KMS-11 (cell line): ENCODE results near the gene TREX2.

Experiments
- H2AFZ ChIP-seq: fragments of 200-600 bp; sonication (generic); 2 replicates; pipeline ENCODE4 v1.6.1; 2016; ENCODE audit warnings: antibody characterized with exemption, mixed run types, low read depth
- H3K27ac ChIP-seq: fragments of 200-600 bp; sonication (generic); 2 replicates; pipeline ENCODE4 v1.6.1; 2016; ENCODE audit warnings: mild to moderate bottlenecking, mixed run types
- H3K27me3 ChIP-seq: fragments of 200-600 bp; sonication (generic); 2 replicates; pipeline ENCODE4 v1.6.1; 2017; ENCODE audit warnings: mild to moderate bottlenecking, low read depth, mixed run types, moderate library complexity; ENCODE audit not compliant: insufficient read depth
- H3K36me3 ChIP-seq: fragments of 200-600 bp; sonication (generic); 2 replicates; pipeline ENCODE4 v1.6.1; 2017; ENCODE audit warnings: mild to moderate bottlenecking, mixed run types; ENCODE audit not compliant: insufficient read depth
- H3K4me1 ChIP-seq: fragments of 200-600 bp; sonication (generic); 2 replicates; pipeline ENCODE4 v1.6.1; 2016; ENCODE audit warnings: mild to moderate bottlenecking, low read depth, mixed run types; ENCODE audit not compliant: poor library complexity, severe bottlenecking
- H3K4me2 ChIP-seq: fragments of 200-600 bp; sonication (generic); 2 replicates; pipeline ENCODE4 v1.7.0; 2016; ENCODE audit warnings: mild to moderate bottlenecking, mixed run types
- H3K4me3 ChIP-seq: fragments of 200-600 bp; sonication (generic); IDR thresholded peaks from 2 replicates; pipeline ENCODE4 v1.6.1; 2017; ENCODE audit warnings: low read depth, low read length, mixed read lengths; ENCODE audit not compliant: insufficient read depth
- H3K79me2 ChIP-seq: fragments of 200-600 bp; sonication (generic); 2 replicates; pipeline ENCODE4 v1.6.1; 2016; ENCODE audit warnings: low read depth, mixed run types; ENCODE audit not compliant: insufficient read depth
- H3K9ac ChIP-seq: fragments of 200-600 bp; sonication (generic); 2 replicates; pipeline ENCODE4 v1.6.1; 2016; ENCODE audit warnings: mild to moderate bottlenecking, mixed run types
- H4K20me1 ChIP-seq: fragments of 200-600 bp; sonication (generic); 2 replicates; pipeline ENCODE4 v1.6.1; 2016; ENCODE audit warnings: mild to moderate bottlenecking, mixed run types; ENCODE audit not compliant: insufficient read depth
- CTCF ChIP-seq: fragments of 200-600 bp; sonication (generic); conservative IDR thresholded peaks from 2 replicates; pipeline ENCODE4 v1.6.1; 2017; ENCODE audit warnings: low read depth, mild to moderate bottlenecking, antibody characterized with exemption, low read length, moderate library complexity, mixed read lengths

Gene TREX2

GRCh38 chrX:153400146-153401132 lies 45.4 kb downstream of the TREX2 start:
- H3K4me3 ChIP-seq = no peak overlapping the region
- no peaks in the 10 kb centered on the region for H3K79me2 ChIP-seq
- no peaks in the 10 kb centered on the region for H3K27me3 ChIP-seq
- no peaks in the 10 kb centered on the region for H4K20me1 ChIP-seq
- H3K4me1 ChIP-seq = no peaks in the 10 kb centered on the region
- H3K27ac ChIP-seq = no peak overlapping the region
- H2AFZ ChIP-seq = no peak overlapping the region
- no peaks in the 10 kb centered on the region for H3K36me3 ChIP-seq
- H3K9ac ChIP-seq = no peak overlapping the region
- TF ChIP-seq CTCF = peak; percentile 40
- H3K4me2 ChIP-seq = no peak overlapping the region

- Histone ChIP-seq H3K79me2 (no peaks in the 10 kb centered on the region), H3K4me1 (no peaks in the 10 kb centered on the region), H3K27ac (no peak overlapping the region), H2AFZ (no peak overlapping the region), H3K4me2 (no peak overlapping the region), H3K36me3 (no peaks in the 10 kb centered on the region), H3K4me3 (no peak overlapping the region), H4K20me1 (no peaks in the 10 kb centered on the region), H3K27me3 (no peaks in the 10 kb centered on the region), H3K9ac (no peak overlapping the region)
- TF ChIP-seq CTCF = no peak
Observed at GRCh38 chrX:153398275-153398960, 47.4 kb downstream of the TREX2 start.

- Histone ChIP-seq H3K27me3 (no peaks in the 10 kb centered on the region), H3K36me3 (no peaks in the 10 kb centered on the region), H3K9ac (no peak overlapping the region), H3K4me2 (no peak overlapping the region), H3K79me2 (no peaks in the 10 kb centered on the region), H3K4me1 (no peaks in the 10 kb centered on the region), H3K4me3 (no peak overlapping the region), H4K20me1 (no peaks in the 10 kb centered on the region), H3K27ac (no peak overlapping the region), H2AFZ (no peak overlapping the region)
- TF ChIP-seq CTCF = no peak
Observed at GRCh38 chrX:153397256-153397960, 48.4 kb downstream of the TREX2 start.

- no peak overlapping the region for H3K4me3 ChIP-seq
- no peaks in the 10 kb centered on the region for H3K79me2 ChIP-seq
- no peak overlapping the region for H3K9ac ChIP-seq
- H4K20me1 ChIP-seq = no peaks in the 10 kb centered on the region
- no peaks in the 10 kb centered on the region for H3K36me3 ChIP-seq
- TF ChIP-seq CTCF = no peak
- H2AFZ ChIP-seq = no peak overlapping the region
- no peaks in the 10 kb centered on the region for H3K27me3 ChIP-seq
- no peak overlapping the region for H3K27ac ChIP-seq
- H3K4me2 ChIP-seq = no peak overlapping the region
- H3K4me1 ChIP-seq = no peaks in the 10 kb centered on the region
Observed at GRCh38 chrX:153396320-153397195, 49.3 kb downstream of the TREX2 start.
